SK-N-SH (cell line): ENCODE data around the gene NSUN2. TPM values are rescaled to one million over a fixed set of nuclear protein-coding genes. Genes with fewer than 3 reads are reported as not detected.

Experiments used
- CTCF ChIA-PET: fragments of 300-600, 350-600 bp; formaldehyde crosslinking; extraction: SDS; loops from one replicate; lab custom pipeline; 2021; lab: Yijun Ruan, JAX
- POLR2A ChIA-PET: fragments of 350-600 bp; sonication (Branson Sonifier 250); formaldehyde crosslinking; extraction: SDS; loops from one replicate; lab custom pipeline; 2020; ENCODE audit warnings: antibody characterized with exemption, inconsistent platforms; lab: Yijun Ruan, JAX
- DNase-seq: peaks from one replicate; pipeline ENCODE4 v3.0.0; 2012
- H2AFZ ChIP-seq: fragments of 200-600 bp; sonication (generic); 2 replicates; pipeline ENCODE4 v1.8.1; 2016; ENCODE audit warnings: antibody characterized with exemption, mild to moderate bottlenecking, low read depth
- H3F3A ChIP-seq: fragments of 200-600 bp; sonication (generic); replicated peaks from 2 replicates; pipeline ENCODE3; 2016; ENCODE audit warnings: antibody characterized with exemption, mild to moderate bottlenecking; ENCODE audit not compliant: insufficient read depth
- H3K27ac ChIP-seq, 2 experiments: fragments of 200-500 bp in 1 of 2; fragments of 200-600 bp in 1 of 2; sonication (Bioruptor generic) in 1 of 2; sonication (generic), shearing (Covaris generic) in 1 of 2; 2 replicates each; pipeline versions ENCODE4 v1.5.1 to v1.6.1; 2014 to 2016; ENCODE audit warnings: low read depth in 2 of 2, inconsistent platforms in 1 of 2, low read length in 1 of 2, mild to moderate bottlenecking in 1 of 2, mixed read lengths in 1 of 2
- H3K27me3 ChIP-seq: fragments of 200-600 bp; sonication (generic), shearing (Covaris generic); 2 replicates; pipeline ENCODE4 v1.6.1; 2016; ENCODE audit warnings: mixed run types; ENCODE audit not compliant: insufficient read depth
- H3K36me3 ChIP-seq, 2 experiments: fragments of 200-500 bp in 1 of 2; fragments of 200-600 bp in 1 of 2; sonication (Bioruptor generic) in 1 of 2; sonication (generic) in 1 of 2; replicated peaks in 1 of 2; 2 replicates each; pipeline versions ENCODE3 to v1.5.1; 2014 to 2016; ENCODE audit warnings: low read length in 1 of 2, mild to moderate bottlenecking in 1 of 2; ENCODE audit not compliant: insufficient read depth in 2 of 2, control insufficient read depth in 1 of 2
- H3K4me1 ChIP-seq, 2 experiments: fragments of 200-500 bp in 1 of 2; fragments of 200-600 bp in 1 of 2; sonication (Bioruptor generic) in 1 of 2; sonication (generic), shearing (Covaris generic) in 1 of 2; 2 replicates each; pipeline versions ENCODE4 v1.5.1 to v1.6.1; 2014 to 2016; ENCODE audit warnings: low read depth in 1 of 2, low read length in 1 of 2, mixed run types in 1 of 2; ENCODE audit not compliant: insufficient read depth in 2 of 2, control insufficient read depth in 1 of 2
- H3K4me2 ChIP-seq: fragments of 200-600 bp; sonication (generic), shearing (Covaris generic); 2 replicates; pipeline ENCODE4 v1.6.1; 2017; ENCODE audit warnings: mixed run types
- H3K4me3 ChIP-seq, 2 experiments: fragments of 200-500 bp in 1 of 2; fragments of 200-600 bp in 1 of 2; sonication (Bioruptor generic) in 1 of 2; sonication (generic), shearing (Covaris generic) in 1 of 2; 2 replicates each; pipeline versions ENCODE4 v1.5.1 to v1.8.1; 2014 to 2016; ENCODE audit warnings: low read depth in 2 of 2, inconsistent platforms in 1 of 2, low read length in 1 of 2, mild to moderate bottlenecking in 1 of 2, mixed read lengths in 1 of 2, moderate library complexity in 1 of 2
- H3K79me2 ChIP-seq: fragments of 200-600 bp; sonication (generic); 2 replicates; pipeline ENCODE4 v1.8.1; 2017; ENCODE audit warnings: mild to moderate bottlenecking; ENCODE audit not compliant: insufficient read depth
- H3K9ac ChIP-seq: fragments of 200-600 bp; sonication (generic); 2 replicates; pipeline ENCODE4 v1.6.1; 2017; ENCODE audit warnings: mixed run types
- H3K9me2 ChIP-seq: fragments of 200-600 bp; sonication (generic); 2 replicates; pipeline ENCODE4 v1.6.1; 2017; ENCODE audit warnings: mixed run types
- H3K9me3 ChIP-seq: fragments of 200-600 bp; sonication (generic); 2 replicates; pipeline ENCODE4 v1.6.1; 2017; ENCODE audit warnings: mixed run types, mild to moderate bottlenecking, moderate library complexity
- H4K20me1 ChIP-seq: fragments of 200-600 bp; sonication (generic); 2 replicates; pipeline ENCODE4 v1.6.1; 2017; ENCODE audit warnings: mild to moderate bottlenecking, mixed run types; ENCODE audit not compliant: insufficient read depth
- CHD2 ChIP-seq: fragments of 150-350 bp; IDR thresholded peaks from 2 replicates; pipeline ENCODE4 v1.6.1; 2018; ENCODE audit warnings: low read length; ENCODE audit not compliant: partially characterized antibody
- CTCF ChIP-seq: fragments of 200-600 bp; sonication (generic); IDR thresholded peaks from 2 replicates; pipeline ENCODE4 v1.6.1; 2017; ENCODE audit warnings: antibody characterized with exemption, mild to moderate bottlenecking, moderate library complexity
- EZH2phosphoT487 ChIP-seq: fragments of 200-600 bp; sonication (generic); IDR thresholded peaks from 2 replicates; pipeline ENCODE4 v1.6.1; 2017; ENCODE audit warnings: low read depth, mixed run types, mild to moderate bottlenecking, antibody characterized with exemption, moderate library complexity, borderline replicate concordance
- FOXJ3 ChIP-seq: sonication (generic); formaldehyde crosslinking; IDR thresholded peaks from 2 replicates; pipeline ENCODE4 v1.5.1; 2020; ENCODE audit warnings: mild to moderate bottlenecking, missing genetic modification reagents
- GABPA ChIP-seq: IDR thresholded peaks from 2 replicates; pipeline ENCODE4 v1.4.0; 2012; ENCODE audit warnings: low read depth, mild to moderate bottlenecking
- JUND ChIP-seq: IDR thresholded peaks from 2 replicates; pipeline ENCODE4 v1.4.0; 2012
- MXI1 ChIP-seq: IDR thresholded peaks from 2 replicates; pipeline ENCODE4 v1.6.1; 2012; ENCODE audit warnings: mild to moderate bottlenecking, low read depth, low read length, improper control_type of control experiment
- NRF1 ChIP-seq: IDR thresholded peaks from 2 replicates; pipeline ENCODE4 v1.6.1; 2012; ENCODE audit warnings: low read depth, mild to moderate bottlenecking, low read length
- RAD21 ChIP-seq: IDR thresholded peaks from 2 replicates; pipeline ENCODE4 v1.6.1; 2012; ENCODE audit warnings: mild to moderate bottlenecking, low read length
- SIN3A ChIP-seq: IDR thresholded peaks from 2 replicates; pipeline ENCODE4 v1.6.1; 2012; ENCODE audit warnings: low read depth, mild to moderate bottlenecking, low read length, moderate library complexity, borderline replicate concordance
- TEAD4 ChIP-seq: IDR thresholded peaks from 2 replicates; pipeline ENCODE4 v1.4.0; 2012; ENCODE audit warnings: mild to moderate bottlenecking, borderline replicate concordance; ENCODE audit not compliant: insufficient read depth
- USF2 ChIP-seq: fragments of 150-350 bp; IDR thresholded peaks from 2 replicates; pipeline ENCODE4 v1.6.1; 2017; ENCODE audit warnings: antibody characterized with exemption, low read length, low read depth, borderline replicate concordance
- WGBS: methylation state at CpG from one replicate; pipeline ENCODE4 v1.1.6; 2017; ENCODE audit warnings: low lambda C conversion rate; 5-methylcytosine and 5-hydroxymethylcytosine counted together
- polyA plus RNA-seq, 3 experiments: library from polyadenylated mRNA; depleted of rRNA; stranded (reverse); fragments of >200 nt; gene quantifications; 2 replicates each; pipeline ENCODE4 v1.2.3, GENCODE V29; 2012
- TF ChIP-seq, protein P1 (sequence below): IDR thresholded peaks from 2 replicates; pipeline ENCODE4 v1.4.0; 2012; ENCODE audit warnings: low read depth, borderline replicate concordance
- TF ChIP-seq, protein P2 (sequence below): IDR thresholded peaks from 2 replicates; pipeline ENCODE4 v1.4.0; 2012; ENCODE audit warnings: low read depth, borderline replicate concordance

Gene NSUN2
- polyA plus RNA-seq, 1 of the 3 experiments (the other 2 are of a cell fraction), result 78.9 TPM

- Histone ChIP-seq H3K4me3 (no peak overlapping the region), H3K36me3 (no peaks in the 10 kb centered on the region), H3K4me2 (no peak overlapping the region), H3K4me1 (peaks cover 9 to 19% of the 10 kb centered on the region in 2 experiments; a peak in 1 of 4 replicates), H3K9me3 (no peaks in the 10 kb centered on the region), H3K27me3 (no peaks in the 10 kb centered on the region), H4K20me1 (no peaks in the 10 kb centered on the region), H3K79me2 (no peaks in the 10 kb centered on the region), H2AFZ (no peak overlapping the region), H3K27ac (no peak overlapping the region), H3K9ac (no peak overlapping the region), H3F3A (no peaks in the 10 kb centered on the region), H3K9me2 (no peaks in the 10 kb centered on the region)
- TF ChIP-seq TEAD4 (no peak), CHD2 (no peak), USF2 (no peak), MXI1 (no peak), CTCF (no peak), NRF1 (no peak), FOXJ3 (CRISPR knock-in tag) (no peak), GABPA (no peak), JUND (no peak), EZH2phosphoT487 (no peak), SIN3A (no peak), RAD21 (no peak)
- TF ChIP-seq, protein P1, sequence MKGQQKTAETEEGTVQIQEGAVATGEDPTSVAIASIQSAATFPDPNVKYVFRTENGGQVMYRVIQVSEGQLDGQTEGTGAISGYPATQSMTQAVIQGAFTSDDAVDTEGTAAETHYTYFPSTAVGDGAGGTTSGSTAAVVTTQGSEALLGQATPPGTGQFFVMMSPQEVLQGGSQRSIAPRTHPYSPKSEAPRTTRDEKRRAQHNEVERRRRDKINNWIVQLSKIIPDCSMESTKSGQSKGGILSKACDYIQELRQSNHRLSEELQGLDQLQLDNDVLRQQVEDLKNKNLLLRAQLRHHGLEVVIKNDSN, result no peak
- TF ChIP-seq, protein P2, sequence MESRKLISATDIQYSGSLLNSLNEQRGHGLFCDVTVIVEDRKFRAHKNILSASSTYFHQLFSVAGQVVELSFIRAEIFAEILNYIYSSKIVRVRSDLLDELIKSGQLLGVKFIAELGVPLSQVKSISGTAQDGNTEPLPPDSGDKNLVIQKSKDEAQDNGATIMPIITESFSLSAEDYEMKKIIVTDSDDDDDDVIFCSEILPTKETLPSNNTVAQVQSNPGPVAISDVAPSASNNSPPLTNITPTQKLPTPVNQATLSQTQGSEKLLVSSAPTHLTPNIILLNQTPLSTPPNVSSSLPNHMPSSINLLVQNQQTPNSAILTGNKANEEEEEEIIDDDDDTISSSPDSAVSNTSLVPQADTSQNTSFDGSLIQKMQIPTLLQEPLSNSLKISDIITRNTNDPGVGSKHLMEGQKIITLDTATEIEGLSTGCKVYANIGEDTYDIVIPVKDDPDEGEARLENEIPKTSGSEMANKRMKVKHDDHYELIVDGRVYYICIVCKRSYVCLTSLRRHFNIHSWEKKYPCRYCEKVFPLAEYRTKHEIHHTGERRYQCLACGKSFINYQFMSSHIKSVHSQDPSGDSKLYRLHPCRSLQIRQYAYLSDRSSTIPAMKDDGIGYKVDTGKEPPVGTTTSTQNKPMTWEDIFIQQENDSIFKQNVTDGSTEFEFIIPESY, result no peak
- WGBS, result 75% methylated on average over 6 of the region's 8 CpGs
- peak; percentile 48 for DNase-seq
- CTCF ChIA-PET, result interaction anchor here (0.7 to 2.1 kb wide), 2 partner anchors 58 to 160 kb away, joined by 4 to 9 read pairs; no protein-coding TSS in a partner anchor
- POLR2A ChIA-PET, result no interaction called here
Observed at GRCh38 chr5:6584727-6585126, 48.1 kb downstream of the NSUN2 start.
